GM12878 (cell line): ENCODE measurements around the gene AGAP1. TPM values are rescaled to one million over a fixed set of nuclear protein-coding genes. Genes with fewer than 3 reads are reported as not detected.

Source experiments
- ATAC-seq: fragments of 200-7000 bp; cut with Tn5 transposase; 3 replicates; pipeline ENCODE4 v1.9.1; 2020; ENCODE audit warnings: mild to moderate bottlenecking, moderate library complexity
- BruUV-seq: library from RNA; stranded (reverse); fragments of 400-500 nt; replicated peaks from 2 replicates; lab custom pipeline; 2021; lab: Mats Ljungman, UMichigan
- CTCF ChIA-PET: fragments of 300-600 bp; sonication (Branson Sonifier 250); formaldehyde crosslinking; extraction: SDS; loops from one replicate; lab custom pipeline; 2021; ENCODE audit warnings: inconsistent platforms; lab: Yijun Ruan, JAX
- POLR2A ChIA-PET: fragments of 350-600 bp; formaldehyde crosslinking; extraction: SDS; loops from one replicate; lab custom pipeline; 2021; ENCODE audit warnings: inconsistent platforms; lab: Charles Lee
- RAD21 ChIA-PET: fragments of 300-600 bp; sonication (Branson Sonifier 250); formaldehyde crosslinking; loops from one replicate; lab custom pipeline; 2023; ENCODE audit warnings: antibody characterized with exemption; ENCODE audit not compliant: unreplicated experiment; lab: Charles Lee
- SMC1A ChIA-PET: fragments of 300-600 bp; sonication (Branson Sonifier 250); formaldehyde crosslinking; loops from one replicate; lab custom pipeline; 2023; ENCODE audit not compliant: unreplicated experiment, uncharacterized antibody; lab: Charles Lee
- DNase-seq: peaks from one replicate; pipeline ENCODE4 v3.0.0-alpha.2; 2011; ENCODE audit warnings: low read depth, low spot score
- FAIRE-seq: peaks from 3 replicates; lab custom pipeline; 2011; peaks lifted over from hg19 to GRCh38; lab: Jason Lieb, UNC
- H2AFZ ChIP-seq: 2 replicates; pipeline ENCODE4 v1.6.0; 2011; ENCODE audit warnings: low read depth, low read length, control low read depth; ENCODE audit not compliant: control insufficient read depth
- H3K27ac ChIP-seq: 2 replicates; pipeline ENCODE4 v1.5.1; 2011; ENCODE audit warnings: control low read depth; ENCODE audit not compliant: control insufficient read depth, insufficient read depth
- H3K27me3 ChIP-seq, 2 experiments: replicated peaks in 1 of 2; 2 replicates each; pipeline versions ENCODE4 v1.6.0 to v1.6.1; 2011; ENCODE audit warnings: low read length in 1 of 2; ENCODE audit not compliant: control insufficient read depth in 2 of 2, insufficient read depth in 2 of 2
- H3K36me3 ChIP-seq, 2 experiments: 2 replicates each; pipeline ENCODE4 v1.5.1; 2011; ENCODE audit warnings: low read length in 1 of 2; ENCODE audit not compliant: control insufficient read depth in 2 of 2, insufficient read depth in 2 of 2
- H3K4me1 ChIP-seq: 2 replicates; pipeline ENCODE4 v1.6.1; 2011; ENCODE audit warnings: mild to moderate bottlenecking, low read length, moderate library complexity, mixed read lengths; ENCODE audit not compliant: control insufficient read depth, insufficient read depth
- H3K4me2 ChIP-seq: 2 replicates; pipeline ENCODE4 v1.6.0; 2011; ENCODE audit warnings: control low read depth; ENCODE audit not compliant: control insufficient read depth, insufficient read depth
- H3K4me3 ChIP-seq: fragments of 200-600 bp; sonication (generic); 2 replicates; pipeline ENCODE4 v1.5.1; 2016
- H3K79me2 ChIP-seq: 2 replicates; pipeline ENCODE4 v1.6.0; 2011; ENCODE audit warnings: low read length; ENCODE audit not compliant: control insufficient read depth, insufficient read depth
- H3K9ac ChIP-seq: 2 replicates; pipeline ENCODE4 v1.8.0; 2011; ENCODE audit warnings: low read length, control low read depth, mixed read lengths; ENCODE audit not compliant: control insufficient read depth, insufficient read depth
- H3K9me3 ChIP-seq: replicated peaks from 3 replicates; pipeline ENCODE4 v1.5.1; 2011; ENCODE audit warnings: mild to moderate bottlenecking, low read length; ENCODE audit not compliant: control insufficient read depth, insufficient read depth
- H4K20me1 ChIP-seq: 2 replicates; pipeline ENCODE4 v1.6.0; 2011; ENCODE audit not compliant: control insufficient read depth, insufficient read depth
- BHLHE40 ChIP-seq, 2 experiments: fragments of 450-650 bp in 1 of 2; IDR thresholded peaks; 2 replicates each; pipeline ENCODE4 v1.6.1; 2011 to 2017; ENCODE audit warnings: low read depth in 2 of 2, borderline replicate concordance in 1 of 2, improper control_type of control experiment in 1 of 2, low read length in 1 of 2, mild to moderate bottlenecking in 1 of 2
- BMI1 ChIP-seq: fragments of 450-650 bp; IDR thresholded peaks from 2 replicates; pipeline ENCODE4 v1.6.1; 2016; ENCODE audit warnings: mild to moderate bottlenecking, moderate library complexity, borderline replicate concordance
- CHD4 ChIP-seq: fragments of 200-600 bp; sonication (generic); IDR thresholded peaks from 2 replicates; pipeline ENCODE4 v1.6.1; 2016; ENCODE audit warnings: mild to moderate bottlenecking
- CREB1 ChIP-seq: IDR thresholded peaks from 2 replicates; pipeline ENCODE4 v1.6.1; 2012; ENCODE audit warnings: low read depth, mild to moderate bottlenecking, inconsistent platforms
- ETV6 ChIP-seq, 2 experiments: fragments of 450-650 bp in 1 of 2; IDR thresholded peaks in 1 of 2; conservative IDR thresholded peaks in 1 of 2; 2 replicates each; pipeline ENCODE4 v1.6.1; 2014; ENCODE audit warnings: antibody characterized with exemption in 1 of 2, borderline replicate concordance in 1 of 2, low read depth in 1 of 2, mild to moderate bottlenecking in 1 of 2, moderate library complexity in 1 of 2
- IRF4 ChIP-seq: IDR thresholded peaks from 2 replicates; pipeline ENCODE4 v1.6.1; 2011; ENCODE audit warnings: low read depth, low read length
- NFYA ChIP-seq: IDR thresholded peaks from 2 replicates; pipeline ENCODE4 v1.6.1; 2011; ENCODE audit warnings: low read depth, mild to moderate bottlenecking, low read length, improper control_type of control experiment, borderline replicate concordance
- NR2C1 ChIP-seq: fragments of 450-650 bp; IDR thresholded peaks from 2 replicates; pipeline ENCODE4 v1.6.1; 2017; ENCODE audit warnings: antibody characterized with exemption, mild to moderate bottlenecking, moderate library complexity
- RAD51 ChIP-seq: fragments of 450-650 bp; IDR thresholded peaks from 2 replicates; pipeline ENCODE4 v1.6.1; 2016; ENCODE audit warnings: moderate library complexity, mild to moderate bottlenecking, inconsistent platforms
- RUNX3 ChIP-seq: IDR thresholded peaks from 2 replicates; pipeline ENCODE4 v1.6.1; 2012; ENCODE audit warnings: low read length, inconsistent platforms
- TAF1 ChIP-seq: IDR thresholded peaks from 2 replicates; pipeline ENCODE4 v1.6.1; 2011; ENCODE audit warnings: mild to moderate bottlenecking, low read depth, low read length, borderline replicate concordance
- TARDBP ChIP-seq: IDR thresholded peaks from 2 replicates; pipeline ENCODE4 v1.6.1; 2016; ENCODE audit warnings: borderline replicate concordance
- TBL1XR1 ChIP-seq: IDR thresholded peaks from 2 replicates; pipeline ENCODE4 v1.6.1; 2012; ENCODE audit warnings: low read depth, low read length, improper control_type of control experiment
- WGBS: methylation state at CpG from one replicate; pipeline ENCODE4 v1.1.6; 2016; ENCODE audit warnings: low lambda C conversion rate; ENCODE audit not compliant: insufficient replicate concordance, insufficient coverage; ENCODE audit errors: missing lambda C conversion rate; 5-methylcytosine and 5-hydroxymethylcytosine counted together
- in situ Hi-C: fragments of 300-500 bp; cut with MboI; formaldehyde crosslinking; loops from 9 replicates; pipeline ENCODE4 v1.14.3; 2018; ENCODE audit warnings: mixed read lengths
- intact Hi-C: fragments of 100-400 bp; cut with micrococcal nuclease; formaldehyde crosslinking; loops from one replicate; pipeline ENCODE4 v1.14.2; 2022; ENCODE audit not compliant: unreplicated experiment
- polyA plus RNA-seq, 11 experiments: library from polyadenylated mRNA; depleted of rRNA in 4 of 11; unstranded in 6 of 11; stranded (reverse) in 5 of 11; fragments of >200 nt; fragmentation: Nextera tagmentation in 4 of 11; fragmentation: Illumina TruSeq in 1 of 11; extraction: Ambion mirVana in 4 of 11; extraction: Trizol in 1 of 11; gene quantifications; 1 replicate in 1 of 11; 2 replicates in 10 of 11; pipeline versions ENCODE4 v1.2.1 to v1.2.3, GENCODE V29; 2011 to 2016; ENCODE audit warnings: inconsistent platforms in 2 of 11, missing spikeins in 2 of 11, low read depth in 1 of 11
- total RNA-seq, 4 experiments: library from RNA; depleted of rRNA in 3 of 4; stranded (reverse); fragments of >200 nt in 3 of 4; fragmentation: Illumina TruSeq in 1 of 4; extraction: Trizol in 1 of 4; gene quantifications; 2 replicates each; pipeline versions ENCODE4 v1.2.1 to v1.2.3, GENCODE V29; 2013 to 2021
- TF ChIP-seq, protein P1 (sequence below): fragments of 450-650 bp; IDR thresholded peaks from 2 replicates; pipeline ENCODE4 v1.6.1; 2017; ENCODE audit warnings: antibody characterized with exemption, mild to moderate bottlenecking, moderate library complexity

The AGAP1 gene
- total and polyA plus RNA-seq, 10 of the 15 experiments (the other 5 are each of a cell fraction or from before 2014, with no cell fraction given), result 0.05 to 0.15 (median 0.06) TPM; not detected in 7

DNA sequence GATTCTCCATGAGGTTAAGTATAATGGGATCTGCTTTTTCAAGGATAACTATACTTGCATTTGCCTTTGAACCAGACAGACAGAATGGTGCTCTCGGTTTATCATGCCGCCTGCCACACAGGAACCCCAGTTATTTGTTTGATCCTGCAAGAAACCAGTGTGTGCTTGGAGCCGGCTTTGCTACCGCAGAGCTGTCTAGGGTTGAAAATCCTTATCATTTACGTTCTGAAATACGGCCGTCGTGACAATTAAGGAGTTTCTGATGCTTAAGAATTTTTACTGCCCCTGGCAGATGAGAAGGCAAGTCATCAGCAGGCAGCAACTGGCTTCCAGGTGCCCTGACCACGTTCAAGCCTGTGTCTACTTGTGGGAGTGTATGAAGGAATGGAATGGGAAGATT is 562.3 kb downstream of the AGAP1 start:
- SMC1A ChIA-PET, result no interaction called here
- no peak for ATAC-seq
- no peak for TF ChIP-seq ETV6 (conservative IDR thresholded peaks at IDR 0.05 in 1 of 2, IDR thresholded peaks at IDR 0.05 in 1 of 2; ENCODE audit: borderline replicate concordance in 1 of 2, low read depth in 1 of 2)
- TF ChIP-seq CREB1, result no peak
- TF ChIP-seq TAF1, result no peak
- no peak for TF ChIP-seq TBL1XR1
- TF ChIP-seq RUNX3, result no peak
- TF ChIP-seq NFYA, result no peak
- no peak for TF ChIP-seq CHD4
- TF ChIP-seq, protein P1, sequence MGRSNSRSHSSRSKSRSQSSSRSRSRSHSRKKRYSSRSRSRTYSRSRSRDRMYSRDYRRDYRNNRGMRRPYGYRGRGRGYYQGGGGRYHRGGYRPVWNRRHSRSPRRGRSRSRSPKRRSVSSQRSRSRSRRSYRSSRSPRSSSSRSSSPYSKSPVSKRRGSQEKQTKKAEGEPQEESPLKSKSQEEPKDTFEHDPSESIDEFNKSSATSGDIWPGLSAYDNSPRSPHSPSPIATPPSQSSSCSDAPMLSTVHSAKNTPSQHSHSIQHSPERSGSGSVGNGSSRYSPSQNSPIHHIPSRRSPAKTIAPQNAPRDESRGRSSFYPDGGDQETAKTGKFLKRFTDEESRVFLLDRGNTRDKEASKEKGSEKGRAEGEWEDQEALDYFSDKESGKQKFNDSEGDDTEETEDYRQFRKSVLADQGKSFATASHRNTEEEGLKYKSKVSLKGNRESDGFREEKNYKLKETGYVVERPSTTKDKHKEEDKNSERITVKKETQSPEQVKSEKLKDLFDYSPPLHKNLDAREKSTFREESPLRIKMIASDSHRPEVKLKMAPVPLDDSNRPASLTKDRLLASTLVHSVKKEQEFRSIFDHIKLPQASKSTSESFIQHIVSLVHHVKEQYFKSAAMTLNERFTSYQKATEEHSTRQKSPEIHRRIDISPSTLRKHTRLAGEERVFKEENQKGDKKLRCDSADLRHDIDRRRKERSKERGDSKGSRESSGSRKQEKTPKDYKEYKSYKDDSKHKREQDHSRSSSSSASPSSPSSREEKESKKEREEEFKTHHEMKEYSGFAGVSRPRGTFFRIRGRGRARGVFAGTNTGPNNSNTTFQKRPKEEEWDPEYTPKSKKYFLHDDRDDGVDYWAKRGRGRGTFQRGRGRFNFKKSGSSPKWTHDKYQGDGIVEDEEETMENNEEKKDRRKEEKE, result no peak
- TF ChIP-seq BHLHE40 (IDR thresholded peaks at IDR 0.05; ENCODE audit: borderline replicate concordance in 1 of 2, low read depth in 2 of 2, low read length in 1 of 2), result no peak
- no peak for TF ChIP-seq TARDBP
- TF ChIP-seq RAD51, result no peak
- TF ChIP-seq NR2C1, result no peak
- TF ChIP-seq BMI1, result no peak
- TF ChIP-seq IRF4, result no peak
- TF ChIP-seq, all 136 proteins: peak for 0
- H3K27ac ChIP-seq, result no peak overlapping the region
- no TSS peak for BruUV-seq
- ChIA-PET CTCF (no interaction called here), RAD21 (no interaction called here), POLR2A (no interaction called here)
- no peaks in the 10 kb centered on the region for H3K4me1 ChIP-seq
- no peaks in the 10 kb centered on the region for H4K20me1 ChIP-seq
- H3K79me2 ChIP-seq, result no peaks in the 10 kb centered on the region
- no peak overlapping the region for H2AFZ ChIP-seq
- WGBS, result 47% methylated on average over 9 of the region's 9 CpGs
- in situ Hi-C loops, result no loop called here
- no peak overlapping the region for H3K4me2 ChIP-seq
- H3K4me3 ChIP-seq, result no peak overlapping the region
- H3K27me3 ChIP-seq, result peaks cover 0 to 1% of the 10 kb centered on the region in 2 experiments; a peak in 1 of 4 replicates
- H3K36me3 ChIP-seq, result no peaks in the 10 kb centered on the region
- H3K9me3 ChIP-seq, result no peaks in the 10 kb centered on the region; the same call in 2 of the 3 replicates
- intact Hi-C loops, result no loop called here
- DNase-seq, result no peak
- FAIRE-seq, result no peak
- H3K9ac ChIP-seq, result no peak overlapping the region
